ENCODE measurements around the gene FADS2.

FADS2 gene

DNA sequence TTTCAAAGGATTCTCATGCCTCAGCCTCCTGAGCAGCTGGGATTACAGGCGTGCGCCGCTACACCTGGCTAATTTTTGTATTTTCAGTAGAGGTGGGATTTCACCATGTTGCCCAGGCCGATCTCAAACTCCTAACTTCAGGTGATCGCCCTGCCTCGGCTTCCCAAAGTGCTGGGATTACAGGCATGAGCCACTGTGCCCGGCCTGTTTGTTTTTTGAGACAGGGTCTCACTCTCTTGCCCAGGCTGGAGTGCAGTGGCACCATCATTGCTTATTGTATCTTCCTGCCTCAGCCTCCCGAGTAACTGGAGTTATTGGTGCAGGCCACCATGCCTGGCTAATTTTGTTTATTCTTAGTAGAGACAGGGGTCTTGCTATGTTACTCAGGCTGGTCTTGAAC lies 8.1 kb downstream of the FADS2 start:
- H3K4me3 ChIP-seq (replicated peaks; ENCODE audit: low read depth, low read length): no peak overlapping the region
- TF ChIP-seq, protein P1, sequence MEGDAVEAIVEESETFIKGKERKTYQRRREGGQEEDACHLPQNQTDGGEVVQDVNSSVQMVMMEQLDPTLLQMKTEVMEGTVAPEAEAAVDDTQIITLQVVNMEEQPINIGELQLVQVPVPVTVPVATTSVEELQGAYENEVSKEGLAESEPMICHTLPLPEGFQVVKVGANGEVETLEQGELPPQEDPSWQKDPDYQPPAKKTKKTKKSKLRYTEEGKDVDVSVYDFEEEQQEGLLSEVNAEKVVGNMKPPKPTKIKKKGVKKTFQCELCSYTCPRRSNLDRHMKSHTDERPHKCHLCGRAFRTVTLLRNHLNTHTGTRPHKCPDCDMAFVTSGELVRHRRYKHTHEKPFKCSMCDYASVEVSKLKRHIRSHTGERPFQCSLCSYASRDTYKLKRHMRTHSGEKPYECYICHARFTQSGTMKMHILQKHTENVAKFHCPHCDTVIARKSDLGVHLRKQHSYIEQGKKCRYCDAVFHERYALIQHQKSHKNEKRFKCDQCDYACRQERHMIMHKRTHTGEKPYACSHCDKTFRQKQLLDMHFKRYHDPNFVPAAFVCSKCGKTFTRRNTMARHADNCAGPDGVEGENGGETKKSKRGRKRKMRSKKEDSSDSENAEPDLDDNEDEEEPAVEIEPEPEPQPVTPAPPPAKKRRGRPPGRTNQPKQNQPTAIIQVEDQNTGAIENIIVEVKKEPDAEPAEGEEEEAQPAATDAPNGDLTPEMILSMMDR (IDR thresholded peaks at IDR 0.05; ENCODE audit: insufficient read depth, low read length, poor library complexity, severe bottlenecking): no peak
- no peaks in the 10 kb centered on the region for H3K27me3 ChIP-seq (replicated peaks; ENCODE audit: control insufficient read depth, insufficient read depth, low read length)
- H3K36me3 ChIP-seq (ENCODE audit: control insufficient read depth, insufficient read depth, low read length): peaks cover 30% of the 10 kb centered on the region
- DNase-seq (ENCODE audit: extremely low read depth, insufficient read length): no peak

DNA sequence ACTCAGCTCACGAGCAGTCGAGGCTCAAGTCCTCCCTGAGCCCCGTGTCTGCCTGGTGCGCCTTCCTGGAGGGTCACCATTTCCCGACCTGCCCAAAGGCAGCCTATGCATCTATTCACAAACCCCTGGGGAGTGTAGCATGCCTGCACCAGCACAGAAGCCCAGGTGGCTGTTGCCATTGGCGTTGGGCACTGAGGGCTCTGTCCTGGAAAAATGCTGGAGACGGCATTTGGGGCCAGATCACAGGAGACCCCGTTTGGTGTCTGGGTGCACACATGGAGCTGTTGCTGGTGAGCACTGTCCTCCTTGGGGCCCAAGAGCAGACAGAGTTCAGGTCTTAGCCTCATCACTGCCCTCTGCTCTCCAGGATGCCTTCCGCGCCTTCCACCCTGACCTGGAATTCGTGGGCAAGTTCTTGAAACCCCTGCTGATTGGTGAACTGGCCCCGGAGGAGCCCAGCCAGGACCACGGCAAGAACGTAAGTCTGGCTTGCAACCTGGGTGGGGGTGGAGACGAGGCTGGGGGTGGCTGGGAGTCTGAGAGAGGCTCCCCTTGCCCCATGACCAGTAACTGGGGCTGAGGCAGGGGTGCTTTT lies 9.4 kb downstream of the FADS2 start:
- Histone ChIP-seq H3K27me3 (replicated peaks; ENCODE audit: control insufficient read depth, insufficient read depth, low read length) (no peaks in the 10 kb centered on the region), H3K36me3 (ENCODE audit: control insufficient read depth, insufficient read depth, low read length) (peaks cover 36% of the 10 kb centered on the region), H3K4me3 (replicated peaks; ENCODE audit: low read depth, low read length) (no peak overlapping the region)
- TF ChIP-seq, protein P1 (IDR thresholded peaks at IDR 0.05; ENCODE audit: insufficient read depth, low read length, poor library complexity, severe bottlenecking): no peak
- DNase-seq (ENCODE audit: extremely low read depth, insufficient read length): no peak

GRCh38 chr11:61838501-61838900 lies 10.4 kb downstream of the FADS2 start:
- TF ChIP-seq, protein P1 (IDR thresholded peaks at IDR 0.05; ENCODE audit: insufficient read depth, low read length, poor library complexity, severe bottlenecking): no peak
- peaks cover 41% of the 10 kb centered on the region for H3K36me3 ChIP-seq (ENCODE audit: control insufficient read depth, insufficient read depth, low read length)
- DNase-seq (ENCODE audit: extremely low read depth, insufficient read length): no peak
- H3K27me3 ChIP-seq (replicated peaks; ENCODE audit: control insufficient read depth, insufficient read depth, low read length): no peaks in the 10 kb centered on the region
- H3K4me3 ChIP-seq (replicated peaks; ENCODE audit: low read depth, low read length): no peak overlapping the region

DNA sequence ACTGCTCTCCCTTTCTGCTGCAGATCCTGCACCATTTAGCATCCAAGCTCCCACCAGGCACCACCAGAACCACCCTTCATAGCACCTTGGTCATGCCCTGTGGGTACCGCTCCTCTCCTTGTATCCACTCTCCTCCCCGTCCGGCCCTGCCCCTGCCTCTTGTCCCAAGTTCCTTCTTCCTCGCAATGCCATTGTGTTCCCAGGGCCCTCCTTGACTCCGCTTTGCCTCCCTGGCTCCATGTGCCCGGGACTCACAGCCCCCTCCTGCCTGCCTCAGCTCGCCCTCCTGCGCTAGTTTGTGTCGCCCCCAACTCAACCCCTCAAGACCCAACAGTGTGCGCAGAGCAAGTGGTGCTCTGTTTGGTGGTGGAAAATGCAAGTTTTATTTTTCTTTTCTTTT lies 10.8 kb downstream of the FADS2 start:
- DNase-seq (ENCODE audit: extremely low read depth, insufficient read length): no peak
- no peak overlapping the region for H3K4me3 ChIP-seq (replicated peaks; ENCODE audit: low read depth, low read length)
- H3K36me3 ChIP-seq (ENCODE audit: control insufficient read depth, insufficient read depth, low read length): peaks cover 41% of the 10 kb centered on the region
- TF ChIP-seq, protein P1 (IDR thresholded peaks at IDR 0.05; ENCODE audit: insufficient read depth, low read length, poor library complexity, severe bottlenecking): no peak
- H3K27me3 ChIP-seq (replicated peaks; ENCODE audit: control insufficient read depth, insufficient read depth, low read length): no peaks in the 10 kb centered on the region

GRCh38 chr11:61839742-61840141 lies 11.6 kb downstream of the FADS2 start:
- Histone ChIP-seq H3K27me3 (replicated peaks; ENCODE audit: control insufficient read depth, insufficient read depth, low read length) (no peaks in the 10 kb centered on the region), H3K4me3 (replicated peaks; ENCODE audit: low read depth, low read length) (no peak overlapping the region), H3K36me3 (ENCODE audit: control insufficient read depth, insufficient read depth, low read length) (peaks cover 41% of the 10 kb centered on the region)
- TF ChIP-seq, protein P1 (IDR thresholded peaks at IDR 0.05; ENCODE audit: insufficient read depth, low read length, poor library complexity, severe bottlenecking): no peak
- DNase-seq (ENCODE audit: extremely low read depth, insufficient read length): no peak

DNA sequence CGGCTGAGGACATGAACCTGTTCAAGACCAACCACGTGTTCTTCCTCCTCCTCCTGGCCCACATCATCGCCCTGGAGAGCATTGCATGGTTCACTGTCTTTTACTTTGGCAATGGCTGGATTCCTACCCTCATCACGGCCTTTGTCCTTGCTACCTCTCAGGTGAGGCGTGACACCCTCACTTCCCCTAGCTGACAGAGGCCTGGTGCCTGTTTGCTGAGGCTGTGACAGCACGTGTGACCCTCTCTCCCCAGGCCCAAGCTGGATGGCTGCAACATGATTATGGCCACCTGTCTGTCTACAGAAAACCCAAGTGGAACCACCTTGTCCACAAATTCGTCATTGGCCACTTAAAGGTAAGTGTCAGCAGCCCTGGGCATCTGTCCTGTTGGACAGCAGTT lies 12.3 kb downstream of the FADS2 start:
- DNase-seq (ENCODE audit: extremely low read depth, insufficient read length): no peak
- H3K36me3 ChIP-seq (ENCODE audit: control insufficient read depth, insufficient read depth, low read length): peaks cover 44% of the 10 kb centered on the region
- TF ChIP-seq, protein P1 (IDR thresholded peaks at IDR 0.05; ENCODE audit: insufficient read depth, low read length, poor library complexity, severe bottlenecking): no peak

More for the DNA sequence above, 12.3 kb downstream of the FADS2 start:
- Histone ChIP-seq H3K4me3 (replicated peaks; ENCODE audit: low read depth, low read length) (no peak overlapping the region), H3K27me3 (replicated peaks; ENCODE audit: control insufficient read depth, insufficient read depth, low read length) (no peaks in the 10 kb centered on the region)

All from GM06990 (cell line).